Kidney capillary endothelial cell (primary cell): ENCODE data around the gene SOX2.

ENCODE experiments used
- DNase-seq: peaks from one replicate; pipeline ENCODE4 v3.0.0-alpha.2; 2018; ENCODE audit warnings: low spot score

SOX2 gene

DNA sequence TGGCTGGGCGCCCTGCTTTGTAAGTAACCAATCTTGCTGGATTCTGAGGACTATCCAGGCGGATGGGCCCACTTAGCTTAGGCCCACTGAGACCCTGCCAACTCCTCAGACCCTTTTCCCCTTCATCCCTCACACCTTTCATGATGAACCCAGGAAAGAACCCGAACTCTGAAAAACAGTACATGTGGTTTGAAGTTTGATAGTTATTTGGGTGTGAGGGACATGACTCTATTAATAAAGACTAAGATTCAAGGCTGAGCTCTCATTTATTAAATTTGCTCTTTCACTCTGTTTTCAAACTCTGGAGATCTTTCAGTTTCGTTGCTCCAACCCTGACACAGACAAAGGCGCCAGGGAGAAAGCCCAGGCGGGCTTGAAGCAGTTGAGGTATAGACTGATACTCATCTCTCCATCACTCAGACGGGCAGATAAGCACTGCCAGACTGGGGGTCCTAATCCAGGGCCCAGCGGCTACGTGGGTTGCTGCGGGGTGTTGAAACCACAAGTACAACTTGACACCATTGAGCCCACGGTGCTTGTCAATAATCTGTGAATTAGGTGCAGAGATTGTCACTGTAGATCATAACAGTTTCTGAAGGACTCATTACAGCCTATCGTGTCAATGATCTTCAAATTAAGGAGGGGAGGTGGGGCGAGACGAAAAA, 7.2 kb upstream of the SOX2 start:
- no peak for DNase-seq

DNA sequence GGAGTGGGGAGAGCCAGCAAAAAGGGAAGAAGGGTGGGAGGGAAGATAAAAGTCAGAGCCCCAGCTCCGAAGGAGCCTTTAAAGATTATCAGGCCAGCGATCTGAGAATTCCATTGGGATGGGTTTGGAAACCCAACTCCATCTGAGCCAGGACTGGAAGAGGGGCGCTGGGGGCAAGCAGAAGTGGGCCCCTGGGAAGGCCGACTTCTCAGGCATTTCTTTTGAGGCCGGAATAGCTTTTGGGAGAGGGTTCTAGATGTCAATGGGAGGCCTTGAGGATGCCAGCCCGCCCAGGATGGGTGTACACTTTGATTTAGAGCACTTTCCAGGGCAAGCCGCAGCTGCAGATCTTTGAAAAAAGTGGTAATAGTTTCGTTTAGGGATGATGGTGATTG, 6.6 kb upstream of the SOX2 start:
- no peak for DNase-seq

DNA sequence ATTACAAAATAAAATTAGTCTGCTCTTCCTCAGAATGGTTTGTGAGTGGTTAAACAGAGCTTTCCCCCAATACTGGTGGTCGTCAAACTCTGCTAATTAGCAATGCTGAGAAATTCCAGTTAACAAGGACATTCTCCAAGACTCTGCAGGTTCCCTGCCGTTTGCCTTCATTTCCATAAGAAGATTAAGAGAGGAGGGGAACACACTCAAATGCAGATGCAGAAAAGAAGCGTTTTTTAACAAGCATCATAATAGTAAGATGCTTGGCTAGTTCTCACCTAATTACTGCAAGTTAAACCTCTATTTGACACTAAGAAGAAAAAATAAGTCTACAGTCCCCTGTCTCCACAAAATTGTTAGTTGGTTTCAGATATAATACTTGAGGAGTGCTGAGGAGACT, 3.7 kb upstream of the SOX2 start:
- DNase-seq: no peak

DNA sequence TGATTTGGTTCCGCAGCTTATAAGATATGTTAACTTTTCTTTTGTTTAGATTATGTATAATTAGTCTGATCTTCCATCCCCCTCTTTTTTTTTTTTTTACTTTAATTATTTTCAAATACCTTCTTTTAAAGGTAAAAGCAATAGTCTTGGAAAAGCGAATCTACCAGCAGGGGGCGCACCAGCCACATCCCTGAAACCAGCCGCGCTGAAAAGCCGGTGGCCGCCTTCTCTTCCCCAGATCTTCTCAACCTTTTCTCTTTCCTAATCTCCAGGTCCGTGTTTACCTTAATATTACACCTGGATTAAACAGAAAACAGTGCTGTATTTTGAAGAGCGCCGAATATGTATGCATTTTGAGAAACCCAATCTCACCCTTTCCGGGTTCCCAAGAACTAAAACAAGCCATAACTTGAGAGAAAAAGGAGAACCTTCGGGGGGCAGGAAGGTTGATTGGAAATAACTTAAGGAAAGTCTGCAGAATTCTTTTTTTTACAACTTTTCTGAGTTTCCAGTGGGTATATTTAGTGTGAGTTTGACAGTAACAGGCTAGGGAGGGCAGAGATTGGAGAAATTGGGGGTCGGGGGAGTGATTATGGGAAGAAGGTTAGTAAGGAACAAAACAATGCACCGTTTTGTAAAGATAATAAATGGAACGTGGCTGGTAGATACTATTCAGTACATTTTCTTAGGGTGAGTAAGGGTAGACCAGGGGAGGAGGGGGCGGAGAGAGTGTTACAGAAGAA, 2.0 kb upstream of the SOX2 start:
- DNase-seq: peak; percentile 60

DNA sequence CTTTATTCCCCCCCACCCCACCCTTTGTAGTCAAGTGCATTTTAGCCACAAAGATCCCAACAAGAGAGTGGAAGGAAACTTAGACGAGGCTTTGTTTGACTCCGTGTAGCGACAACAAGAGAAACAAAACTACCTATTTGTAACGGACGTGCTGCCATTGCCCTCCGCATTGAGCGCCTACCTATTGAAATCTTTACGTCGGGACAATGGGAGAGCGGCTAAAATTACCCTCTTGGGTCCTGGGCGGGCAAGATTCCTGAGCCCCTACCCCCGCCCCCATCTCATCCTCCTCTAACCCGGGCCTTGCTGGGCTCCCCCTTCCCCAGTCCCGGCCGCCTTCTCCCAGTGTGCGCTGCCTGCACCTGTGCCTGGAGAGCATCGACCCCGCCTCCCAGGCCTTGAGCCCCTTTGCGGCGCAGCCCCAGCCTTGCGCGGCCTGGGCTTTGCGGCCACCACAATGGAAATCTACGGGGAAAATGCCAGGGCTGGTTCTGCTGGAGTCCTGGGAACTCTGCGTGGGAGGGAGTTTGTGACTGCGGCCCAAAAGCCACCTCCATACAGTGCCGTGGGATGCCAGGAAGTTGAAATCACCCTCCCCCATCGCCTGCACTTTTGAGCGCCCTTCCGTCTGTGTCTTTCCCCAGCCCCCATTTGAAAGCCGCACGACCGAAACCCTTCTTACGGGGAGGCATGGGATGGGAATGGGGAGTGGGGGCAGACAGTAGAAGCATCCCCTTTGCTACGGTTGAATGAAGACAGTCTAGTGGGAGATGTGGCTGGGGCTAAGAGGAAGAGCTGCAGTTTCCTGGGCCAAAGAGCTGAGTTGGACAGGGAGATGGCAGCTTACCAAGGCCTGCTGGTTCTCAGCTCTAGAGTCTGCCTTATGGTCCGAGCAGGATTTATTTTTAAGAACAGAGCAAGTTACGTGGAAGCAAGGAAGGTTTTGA, 1.1 kb upstream of the SOX2 start:
- DNase-seq: no peak

DNA sequence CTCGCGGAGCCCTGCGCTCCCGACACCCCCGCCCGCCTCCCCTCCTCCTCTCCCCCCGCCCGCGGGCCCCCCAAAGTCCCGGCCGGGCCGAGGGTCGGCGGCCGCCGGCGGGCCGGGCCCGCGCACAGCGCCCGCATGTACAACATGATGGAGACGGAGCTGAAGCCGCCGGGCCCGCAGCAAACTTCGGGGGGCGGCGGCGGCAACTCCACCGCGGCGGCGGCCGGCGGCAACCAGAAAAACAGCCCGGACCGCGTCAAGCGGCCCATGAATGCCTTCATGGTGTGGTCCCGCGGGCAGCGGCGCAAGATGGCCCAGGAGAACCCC, 464 bp downstream of the SOX2 start:
- no peak for DNase-seq

DNA sequence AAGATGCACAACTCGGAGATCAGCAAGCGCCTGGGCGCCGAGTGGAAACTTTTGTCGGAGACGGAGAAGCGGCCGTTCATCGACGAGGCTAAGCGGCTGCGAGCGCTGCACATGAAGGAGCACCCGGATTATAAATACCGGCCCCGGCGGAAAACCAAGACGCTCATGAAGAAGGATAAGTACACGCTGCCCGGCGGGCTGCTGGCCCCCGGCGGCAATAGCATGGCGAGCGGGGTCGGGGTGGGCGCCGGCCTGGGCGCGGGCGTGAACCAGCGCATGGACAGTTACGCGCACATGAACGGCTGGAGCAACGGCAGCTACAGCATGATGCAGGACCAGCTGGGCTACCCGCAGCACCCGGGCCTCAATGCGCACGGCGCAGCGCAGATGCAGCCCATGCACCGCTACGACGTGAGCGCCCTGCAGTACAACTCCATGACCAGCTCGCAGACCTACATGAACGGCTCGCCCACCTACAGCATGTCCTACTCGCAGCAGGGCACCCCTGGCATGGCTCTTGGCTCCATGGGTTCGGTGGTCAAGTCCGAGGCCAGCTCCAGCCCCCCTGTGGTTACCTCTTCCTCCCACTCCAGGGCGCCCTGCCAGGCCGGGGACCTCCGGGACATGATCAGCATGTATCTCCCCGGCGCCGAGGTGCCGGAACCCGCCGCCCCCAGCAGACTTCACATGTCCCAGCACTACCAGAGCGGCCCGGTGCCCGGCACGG, 991 bp downstream of the SOX2 start:
- no peak for DNase-seq

DNA sequence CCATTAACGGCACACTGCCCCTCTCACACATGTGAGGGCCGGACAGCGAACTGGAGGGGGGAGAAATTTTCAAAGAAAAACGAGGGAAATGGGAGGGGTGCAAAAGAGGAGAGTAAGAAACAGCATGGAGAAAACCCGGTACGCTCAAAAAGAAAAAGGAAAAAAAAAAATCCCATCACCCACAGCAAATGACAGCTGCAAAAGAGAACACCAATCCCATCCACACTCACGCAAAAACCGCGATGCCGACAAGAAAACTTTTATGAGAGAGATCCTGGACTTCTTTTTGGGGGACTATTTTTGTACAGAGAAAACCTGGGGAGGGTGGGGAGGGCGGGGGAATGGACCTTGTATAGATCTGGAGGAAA, 1.5 kb downstream of the SOX2 start:
- DNase-seq: no peak

DNA sequence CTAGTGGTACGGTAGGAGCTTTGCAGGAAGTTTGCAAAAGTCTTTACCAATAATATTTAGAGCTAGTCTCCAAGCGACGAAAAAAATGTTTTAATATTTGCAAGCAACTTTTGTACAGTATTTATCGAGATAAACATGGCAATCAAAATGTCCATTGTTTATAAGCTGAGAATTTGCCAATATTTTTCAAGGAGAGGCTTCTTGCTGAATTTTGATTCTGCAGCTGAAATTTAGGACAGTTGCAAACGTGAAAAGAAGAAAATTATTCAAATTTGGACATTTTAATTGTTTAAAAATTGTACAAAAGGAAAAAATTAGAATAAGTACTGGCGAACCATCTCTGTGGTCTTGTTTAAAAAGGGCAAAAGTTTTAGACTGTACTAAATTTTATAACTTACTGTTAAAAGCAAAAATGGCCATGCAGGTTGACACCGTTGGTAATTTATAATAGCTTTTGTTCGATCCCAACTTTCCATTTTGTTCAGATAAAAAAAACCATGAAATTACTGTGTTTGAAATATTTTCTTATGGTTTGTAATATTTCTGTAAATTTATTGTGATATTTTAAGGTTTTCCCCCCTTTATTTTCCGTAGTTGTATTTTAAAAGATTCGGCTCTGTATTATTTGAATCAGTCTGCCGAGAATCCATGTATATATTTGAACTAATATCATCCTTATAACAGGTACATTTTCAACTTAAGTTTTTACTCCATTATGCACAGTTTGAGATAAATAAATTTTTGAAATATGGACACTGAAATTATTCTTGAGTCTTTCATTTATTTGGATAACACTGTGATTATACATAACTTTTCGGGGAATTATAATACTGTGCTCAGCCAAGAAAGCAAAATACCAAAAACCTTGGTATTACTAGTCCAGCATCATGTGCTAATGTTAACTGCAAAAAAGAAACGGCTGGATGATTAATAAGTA, 2.2 kb downstream of the SOX2 start:
- DNase-seq: no peak

DNA sequence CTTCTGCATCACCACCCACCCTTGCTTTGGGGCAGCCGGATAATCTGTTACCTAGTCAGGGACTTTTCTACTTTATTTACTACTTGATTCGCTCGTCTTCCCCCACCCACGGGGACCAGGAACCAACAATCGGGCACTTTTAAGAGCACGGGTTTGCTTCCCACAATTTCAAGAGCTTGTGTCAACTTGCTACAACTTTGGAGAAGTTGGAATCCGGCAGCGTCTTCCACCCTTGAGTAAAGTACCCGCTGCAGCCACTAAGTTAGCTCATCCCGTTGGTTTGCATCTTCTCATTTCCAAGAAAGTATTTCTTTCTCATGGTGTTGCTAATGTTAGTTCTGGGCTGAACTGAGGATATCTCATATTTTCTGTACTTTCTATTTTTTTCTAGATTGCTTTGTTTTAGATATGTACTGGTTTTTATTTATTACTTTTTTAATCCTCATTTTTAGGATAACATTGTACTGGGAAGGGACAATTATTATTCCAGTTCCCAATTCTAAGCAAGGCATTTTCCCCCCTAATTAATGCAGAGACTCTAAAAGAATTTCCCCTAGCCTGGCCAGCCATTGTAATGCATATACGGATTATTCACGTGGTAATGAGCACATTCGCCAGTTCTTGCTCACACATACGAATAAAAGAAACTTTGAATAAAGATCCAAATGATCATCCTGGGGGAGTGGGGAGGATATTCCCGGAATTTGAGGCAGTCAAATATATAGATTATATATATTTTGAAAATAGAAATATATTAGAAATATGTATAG, 4.0 kb downstream of the SOX2 start:
- DNase-seq: no peak

DNA sequence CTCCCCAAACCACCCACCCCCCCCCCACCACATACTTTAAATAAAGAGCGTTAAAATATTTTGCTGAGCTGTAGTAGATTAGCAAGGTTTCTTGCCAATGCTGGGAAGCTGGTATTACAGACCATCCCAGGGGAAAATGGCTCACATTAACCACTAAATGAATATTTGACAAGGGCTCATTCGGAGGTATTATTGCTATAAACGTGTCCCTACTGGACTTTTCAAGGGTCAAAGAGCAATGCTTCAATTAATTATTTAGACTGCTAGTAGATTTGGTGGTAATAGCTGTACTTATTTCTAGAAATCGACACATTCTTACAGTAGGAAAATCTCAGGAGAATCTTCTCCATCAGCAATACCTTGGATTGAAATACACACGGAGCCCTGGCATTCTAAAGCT, 5.2 kb downstream of the SOX2 start:
- DNase-seq: no peak

DNA sequence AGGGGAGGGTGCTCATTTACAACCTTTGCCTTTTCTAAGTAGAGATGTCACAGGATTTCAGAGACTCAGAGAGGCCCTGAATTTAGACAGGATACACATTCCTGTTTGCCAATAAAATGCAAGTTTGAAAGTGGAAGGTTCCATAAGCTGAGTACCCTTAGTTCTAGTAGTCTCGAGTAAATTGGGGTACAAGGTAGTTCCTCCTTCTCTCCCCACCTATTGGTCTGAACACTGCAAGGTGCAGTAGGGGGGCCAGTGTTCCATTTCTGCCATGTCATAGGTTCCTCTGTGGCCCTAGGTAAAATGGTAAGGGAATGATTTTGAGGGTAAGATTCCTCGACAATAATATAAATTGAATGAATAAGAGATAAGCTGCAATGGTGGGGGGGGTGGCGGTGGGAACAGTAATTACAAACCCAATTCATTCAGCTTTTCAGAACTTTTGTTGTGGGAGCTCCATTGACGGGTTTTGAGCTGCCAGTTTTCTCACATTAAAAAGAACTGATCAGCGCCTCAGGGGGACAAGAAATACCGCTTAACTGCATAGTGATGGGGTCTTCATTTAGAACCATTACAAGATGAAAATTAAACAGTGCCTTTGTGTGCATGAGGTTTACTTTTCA, 5.9 kb downstream of the SOX2 start:
- DNase-seq: no peak

DNA sequence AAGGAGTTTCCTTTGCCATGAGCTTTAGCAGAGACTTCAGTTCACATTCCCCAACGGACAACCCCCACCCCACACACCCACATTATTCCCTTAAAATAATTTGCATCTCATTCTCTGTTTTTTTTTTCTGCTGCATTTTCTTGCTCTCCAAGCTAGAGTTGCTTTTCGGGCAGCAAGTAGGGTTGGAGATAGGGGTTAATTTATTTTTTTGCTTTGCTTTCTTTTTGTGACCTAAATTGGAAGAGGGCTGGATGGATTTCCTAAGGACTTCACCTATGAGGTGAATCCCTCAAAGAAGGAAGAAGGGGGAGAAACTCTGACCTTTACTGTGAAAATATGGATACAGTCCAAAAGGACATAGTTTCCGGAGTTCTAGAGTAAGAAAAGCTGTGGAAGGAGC, 6.6 kb downstream of the SOX2 start:
- DNase-seq: no peak

DNA sequence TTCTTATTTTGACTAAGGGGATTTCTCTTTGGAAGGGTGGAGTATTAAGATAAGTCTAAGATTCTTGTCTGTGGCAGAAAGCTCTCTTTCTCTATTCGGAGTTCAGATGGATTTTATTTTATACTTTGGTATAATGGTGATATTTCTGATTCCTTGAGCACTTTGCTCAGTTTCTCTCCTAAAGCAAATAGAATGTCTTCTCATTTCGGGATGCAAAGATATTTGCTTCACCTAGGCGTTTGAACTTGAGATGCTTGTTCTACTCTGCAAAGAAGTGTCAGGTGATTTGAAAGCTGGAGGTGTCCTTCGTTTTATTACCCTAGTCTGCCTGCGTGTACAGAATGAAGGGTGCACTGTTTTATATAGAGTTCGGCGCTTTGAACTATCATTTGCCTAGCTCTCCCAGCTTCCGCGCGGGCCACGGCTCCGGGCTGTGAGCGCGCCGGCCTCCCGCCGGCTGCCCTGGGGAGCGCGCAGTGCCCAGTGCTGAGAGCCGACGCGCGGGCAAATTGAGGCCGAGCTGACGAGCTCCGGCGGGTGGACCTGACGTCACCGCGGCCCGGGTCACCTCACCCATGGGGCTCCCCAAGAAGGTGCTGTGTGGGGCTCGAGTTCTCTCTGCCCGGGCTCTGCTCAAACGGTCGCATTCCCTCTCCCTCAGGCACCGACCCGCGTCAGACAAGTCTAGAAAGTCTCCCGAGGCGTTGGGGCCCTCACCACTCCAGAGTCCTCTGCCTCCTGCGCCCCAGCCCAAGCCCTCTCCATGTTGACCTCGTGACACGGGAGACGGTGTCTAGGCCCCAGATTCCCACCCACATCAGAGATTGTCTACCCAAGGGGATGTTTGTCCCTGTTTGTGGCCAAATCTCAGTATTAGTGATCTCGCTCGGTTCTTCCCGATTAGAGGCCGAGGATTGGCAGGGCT, 7.5 kb downstream of the SOX2 start:
- no peak for DNase-seq

DNA sequence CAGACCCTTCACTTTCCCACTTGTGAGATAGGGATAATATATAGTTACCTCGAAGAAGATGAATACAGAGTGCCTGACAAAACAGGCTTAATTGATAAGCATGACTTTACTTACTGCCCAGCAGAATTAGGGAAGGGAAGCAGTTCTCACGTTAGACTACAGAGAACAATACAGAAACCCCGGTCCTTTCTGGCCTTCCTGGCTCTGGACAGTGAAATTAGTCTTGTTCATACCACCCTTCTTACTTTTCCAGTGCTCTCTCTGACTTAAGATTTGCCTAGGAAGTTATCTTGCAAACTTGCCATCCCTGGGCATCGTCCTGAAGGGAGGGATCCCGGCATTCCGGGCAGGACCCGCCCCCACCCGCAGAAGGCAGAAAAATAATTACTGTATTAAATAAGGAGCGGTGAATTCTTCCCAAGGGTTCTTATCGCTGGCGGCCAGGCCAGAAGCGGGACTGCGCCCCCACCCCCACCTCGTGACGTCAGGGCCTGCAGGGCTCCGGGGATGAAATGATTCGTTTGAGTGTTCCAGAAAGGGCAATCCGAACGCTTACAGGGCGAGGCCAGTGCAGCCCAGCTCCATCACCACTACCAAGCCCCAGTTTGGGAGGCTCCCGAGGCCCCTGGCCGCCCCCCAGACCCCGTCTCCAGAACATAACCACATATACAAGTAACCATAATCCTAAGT, 8.4 kb downstream of the SOX2 start:
- no peak for DNase-seq

DNA sequence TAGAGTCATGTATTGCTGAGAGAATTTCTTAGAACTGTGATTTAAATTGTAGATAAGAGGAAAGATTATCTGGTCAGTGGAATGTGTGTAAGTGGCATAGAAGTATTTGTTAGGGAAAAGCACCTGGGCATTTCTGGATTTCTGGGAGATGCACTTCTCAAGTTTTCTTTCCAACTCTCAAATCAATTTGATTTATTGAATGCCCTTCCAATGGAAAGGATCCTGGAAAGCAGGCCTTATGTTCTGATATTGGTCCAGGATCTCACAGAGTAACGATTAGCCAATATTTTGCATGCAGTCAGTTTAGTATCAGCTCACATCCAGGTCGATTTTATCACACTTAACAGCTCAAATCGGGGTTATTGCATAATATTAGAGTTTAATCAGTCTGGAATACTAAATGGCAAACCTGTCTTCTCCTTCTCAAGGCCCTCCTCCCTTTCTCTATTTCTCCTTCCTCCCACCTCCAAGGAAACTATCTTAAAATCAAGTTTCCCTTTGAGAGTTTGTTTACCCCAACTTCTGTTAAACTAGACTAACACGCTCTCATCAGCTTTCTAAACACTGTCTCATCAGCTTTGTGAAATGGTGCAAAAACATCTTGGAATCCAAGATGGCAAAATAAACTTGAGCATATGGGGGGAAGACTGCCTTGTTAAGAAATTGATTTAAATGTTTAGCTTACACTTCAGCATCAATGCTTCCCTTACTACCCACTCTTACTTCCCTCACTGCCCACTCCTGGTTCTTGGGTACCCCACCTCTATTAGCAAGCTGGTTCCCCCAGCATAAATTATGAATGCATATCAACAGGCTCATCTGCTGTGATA, 9.5 kb downstream of the SOX2 start:
- no peak for DNase-seq

DNA sequence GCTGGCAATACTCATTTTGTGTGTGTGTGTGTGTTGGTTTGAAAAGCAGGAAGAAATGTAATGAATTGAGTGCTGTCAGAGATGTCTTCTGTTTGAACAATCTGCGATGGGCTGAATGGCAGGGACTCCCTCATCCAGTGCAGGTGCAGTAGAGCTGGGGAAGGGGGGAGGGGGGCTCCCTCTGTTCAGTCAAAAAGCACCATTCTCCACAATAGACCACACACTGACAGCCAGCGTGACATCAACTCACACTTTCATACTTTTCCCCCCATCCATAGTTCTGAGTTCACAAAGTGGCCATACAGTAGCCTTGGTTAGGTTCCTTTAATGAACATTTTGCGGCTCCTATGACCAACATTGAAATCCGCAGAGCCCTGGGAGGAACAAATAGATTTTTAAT, 10.4 kb downstream of the SOX2 start:
- DNase-seq: no peak
